Hindlimb muscle (tissue), 1 donor: ENCODE data around the gene STXBP5L. TPM values are rescaled to one million over a fixed set of nuclear protein-coding genes. Genes with fewer than 3 reads are reported as not detected.
"Not testable (repeated sequence)": the region's sequence is repeated elsewhere in the genome, so short reads cannot be mapped to it uniquely, and the experiment has no call there.

Experiments
- DNase-seq: peaks from one replicate; pipeline ENCODE4 v3.0.0-alpha.2; 2013
- polyA plus RNA-seq: library from polyadenylated mRNA; unstranded; fragments of 120-200 nt; gene quantifications from one replicate; pipeline ENCODE4 v1.2.1, GENCODE V29; 2013; ENCODE audit not compliant: insufficient read length

STXBP5L gene
- polyA plus RNA-seq, 1 donor, result not detected

DNA sequence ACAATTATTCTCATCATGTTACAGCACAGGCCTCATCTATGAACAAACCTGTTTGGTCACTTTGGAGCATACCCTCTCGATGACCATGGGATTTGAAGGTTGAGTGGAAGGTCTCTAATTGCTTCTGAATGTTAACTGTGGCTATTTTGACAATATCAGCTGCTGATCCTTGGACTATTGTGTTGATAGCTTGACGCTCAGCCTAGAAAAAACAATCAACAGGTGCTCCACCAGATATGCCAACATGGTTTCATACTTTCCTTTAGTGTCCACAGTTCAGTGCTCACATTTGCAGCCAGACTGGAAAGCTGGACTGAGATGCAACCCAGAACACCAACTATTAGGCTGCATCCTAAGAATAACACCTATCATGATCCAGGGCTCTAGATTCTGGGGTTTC lies 528.1 kb downstream of the STXBP5L start:
- DNase-seq, result no peak

DNA sequence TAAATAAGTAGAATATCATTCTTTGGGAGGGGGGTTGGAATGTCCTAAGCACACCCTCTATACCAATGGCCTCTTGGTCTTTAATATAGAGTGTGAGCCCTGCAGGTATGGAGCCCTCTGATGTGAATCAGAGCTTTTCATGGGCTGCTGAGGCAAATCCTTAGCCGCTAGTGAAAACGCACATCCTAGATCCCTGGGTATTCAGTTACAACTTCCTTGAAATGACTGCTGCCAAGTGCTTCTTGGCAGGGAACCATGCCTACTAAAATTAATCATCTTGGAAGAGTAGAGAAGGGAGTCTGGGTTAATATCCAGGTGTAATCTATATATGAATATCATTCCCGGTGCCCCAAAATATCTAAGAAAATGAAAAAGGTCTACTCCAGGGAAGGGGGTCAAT lies 528.6 kb downstream of the STXBP5L start:
- DNase-seq, result no peak

DNA sequence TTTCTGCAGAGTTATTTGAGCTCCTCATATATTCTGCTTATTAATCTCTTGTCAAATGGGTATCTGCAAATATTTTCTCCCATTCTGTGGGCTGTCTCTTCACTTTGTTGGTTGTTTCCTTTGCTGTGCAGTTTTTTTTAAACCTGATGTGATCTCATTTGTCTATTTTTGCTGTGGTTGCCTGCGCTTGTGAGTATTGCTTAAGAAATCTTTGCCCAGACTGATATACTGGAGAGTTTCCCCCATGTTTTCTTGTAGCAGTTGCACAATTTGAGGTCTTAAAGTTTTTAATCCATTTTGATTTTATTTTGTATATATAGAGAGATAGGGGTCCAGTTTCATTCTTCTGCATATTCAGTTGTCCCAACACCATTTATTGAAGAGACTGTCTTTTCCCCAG lies 535.5 kb downstream of the STXBP5L start:
- DNase-seq, result no peak

DNA sequence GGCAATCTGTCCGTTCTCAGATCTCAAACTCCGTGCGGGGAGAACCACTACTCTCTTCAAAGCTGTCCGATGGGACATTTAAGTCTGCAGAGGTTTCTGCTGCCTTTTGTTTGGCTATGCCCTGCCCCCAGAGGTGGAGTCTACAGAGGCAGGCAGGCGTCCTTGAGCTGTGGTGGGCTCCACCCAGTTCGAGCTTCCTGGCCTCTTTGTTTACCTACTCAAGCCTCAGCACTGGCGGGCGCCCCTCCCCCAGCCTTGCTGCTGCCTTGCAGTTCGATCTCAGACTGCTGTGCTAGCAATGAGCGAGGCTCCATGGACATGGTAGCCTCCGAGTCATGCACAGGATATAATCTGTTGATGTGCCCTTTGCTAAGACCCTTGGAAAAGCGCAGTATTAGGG lies 543.7 kb downstream of the STXBP5L start:
- DNase-seq, result not testable (repeated sequence)

DNA sequence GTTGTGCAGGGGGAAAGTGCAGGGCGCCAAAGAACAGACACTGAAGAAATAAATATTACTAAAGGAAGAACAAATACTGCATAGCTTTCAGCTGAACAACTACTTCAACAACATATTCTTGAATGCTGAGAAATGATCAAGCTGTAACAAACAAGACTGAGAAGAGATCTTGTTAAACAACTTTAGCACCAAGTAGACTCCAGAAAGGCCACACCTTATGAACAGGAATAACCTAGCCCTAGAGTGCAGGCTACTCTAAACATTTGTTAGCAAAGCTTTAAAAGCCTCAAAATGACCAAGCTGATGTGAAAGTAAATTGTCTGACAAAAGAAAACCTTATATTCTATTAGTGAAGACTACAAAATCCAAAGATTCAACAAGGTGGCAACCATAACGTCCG lies 554.6 kb downstream of the STXBP5L start:
- DNase-seq, result no peak

DNA sequence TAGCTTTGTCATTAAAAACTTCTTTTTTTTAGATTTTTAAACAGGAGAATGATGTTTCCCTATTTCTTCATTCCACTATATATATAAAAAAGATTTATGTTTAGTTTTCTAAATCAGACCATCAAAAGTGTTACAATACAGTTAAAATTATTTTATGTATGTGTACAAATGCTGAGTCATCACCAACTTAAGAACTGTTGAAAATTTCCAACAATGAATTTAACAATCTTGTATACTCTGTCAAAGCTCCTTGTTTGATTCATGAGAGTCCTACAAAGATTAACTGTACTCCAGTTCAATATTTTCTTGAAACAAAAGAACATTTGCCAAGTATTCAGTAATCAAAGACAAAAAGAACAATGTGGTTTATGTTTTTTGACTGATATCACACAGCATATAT lies 555.7 kb downstream of the STXBP5L start:
- DNase-seq, result no peak

DNA sequence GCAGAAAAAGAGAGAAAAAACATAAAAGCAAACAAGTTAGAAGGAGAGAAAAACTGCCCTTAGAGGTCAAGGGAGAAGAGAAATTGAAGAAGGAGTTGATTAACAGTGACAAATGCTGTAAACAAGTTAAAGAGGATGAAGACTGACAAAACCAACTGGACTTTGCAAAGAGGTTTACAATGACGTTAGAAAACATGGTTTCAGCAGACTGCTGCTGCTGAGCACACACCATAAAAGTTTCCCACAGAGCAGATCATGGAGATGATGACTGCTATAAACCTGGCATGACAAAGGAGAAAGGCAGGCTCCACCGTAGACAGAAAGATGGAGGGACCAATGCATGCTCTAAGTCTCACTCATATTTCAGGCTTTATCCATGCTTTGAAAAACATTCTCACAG lies 559.1 kb downstream of the STXBP5L start:
- DNase-seq, result no peak

DNA sequence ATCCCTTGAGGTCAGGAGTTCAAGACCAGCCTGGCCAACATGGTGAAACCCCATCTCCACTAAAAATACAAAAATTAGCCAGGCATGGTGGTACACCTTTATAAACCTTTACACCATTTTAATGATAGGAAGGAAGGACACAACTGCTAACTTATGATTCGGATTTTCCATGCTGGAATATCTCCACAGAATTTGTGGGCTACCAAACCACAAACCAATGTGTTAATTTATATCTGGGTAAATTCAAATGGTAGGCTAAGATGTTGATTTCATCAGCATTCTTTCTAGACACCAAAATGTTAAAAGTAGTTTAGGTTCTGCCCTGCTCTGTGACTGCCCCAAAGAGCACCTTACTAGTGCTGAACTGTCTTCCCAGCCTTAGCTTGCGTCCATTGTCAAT lies 565.0 kb downstream of the STXBP5L start:
- no peak for DNase-seq

Other genes starting within 250 kb of the STXBP5L start
- gene HGD, start 226.0 kb upstream of the STXBP5L start, polyA plus RNA-seq, result 0.37 TPM
- 15.4 TPM for gene RABL3, start 165.7 kb upstream of the STXBP5L start, polyA plus RNA-seq
- 11.6 TPM for gene GTF2E1, start 165.5 kb upstream of the STXBP5L start, polyA plus RNA-seq